Germinal center (tissue), 1 donor: ENCODE measurements around the gene APOC4.
"Not testable (repeated sequence)": the region's sequence is repeated elsewhere in the genome, so short reads cannot be mapped to it uniquely, and the experiment has no call there.

Source experiments
- DNase-seq: peaks from one replicate; pipeline ENCODE4 v3.0.0; 2012; ENCODE audit warnings: mixed read lengths, low spot score

Gene APOC4

DNA sequence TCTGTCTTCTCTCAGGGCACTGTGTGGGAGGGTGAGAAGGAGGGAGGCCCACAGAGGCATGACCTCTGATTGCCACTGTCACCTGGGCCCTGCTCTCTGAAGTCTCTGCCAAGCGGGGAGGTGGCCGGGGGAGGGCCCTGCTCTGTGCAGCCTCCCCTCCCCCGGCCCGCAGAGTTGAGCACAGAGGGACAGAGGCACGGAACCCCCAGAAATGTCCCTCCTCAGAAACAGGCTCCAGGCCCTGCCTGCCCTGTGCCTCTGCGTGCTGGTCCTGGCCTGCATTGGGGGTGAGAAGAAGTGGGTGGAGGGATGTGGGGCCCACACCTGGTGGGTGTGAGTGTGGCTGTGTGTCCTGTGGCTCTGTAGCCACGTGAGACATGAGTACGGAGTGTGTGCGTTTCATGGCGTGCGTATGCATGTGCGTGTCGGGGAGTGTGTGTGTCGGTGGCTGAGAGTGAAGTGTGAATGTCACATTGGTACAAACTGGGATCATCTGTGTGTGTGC is at the start of gene APOC4:
Gene APOC4, plus strand, starts transcription at position 171 of the 505 bp plus-strand sequence. Its CDS starts 41 bp downstream, at position 212.
- no peak for DNase-seq

DNA sequence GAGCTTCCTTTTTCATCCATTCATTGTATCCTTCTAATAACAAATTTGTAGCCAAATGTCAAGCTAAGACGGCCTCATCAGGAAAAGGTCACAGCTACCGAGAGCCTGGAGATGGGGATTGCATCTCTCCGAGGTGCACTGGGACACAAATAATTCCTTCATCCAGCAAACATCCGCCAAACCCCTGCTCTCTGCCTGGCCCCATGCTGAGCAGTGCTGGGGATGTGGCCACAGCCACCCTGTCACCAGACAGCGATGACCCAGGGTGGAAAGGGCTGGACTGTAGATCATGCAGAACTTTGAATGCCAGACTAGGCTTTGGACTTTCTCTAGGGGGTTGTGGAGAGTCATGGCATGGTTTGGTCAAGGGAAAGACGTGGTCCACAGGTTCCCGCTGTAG is 49.1 kb upstream of the APOC4 start:
- no peak for DNase-seq

GRCh38 chr19:44893332-44894051 is 48.5 kb upstream of the APOC4 start:
- DNase-seq: no peak

DNA sequence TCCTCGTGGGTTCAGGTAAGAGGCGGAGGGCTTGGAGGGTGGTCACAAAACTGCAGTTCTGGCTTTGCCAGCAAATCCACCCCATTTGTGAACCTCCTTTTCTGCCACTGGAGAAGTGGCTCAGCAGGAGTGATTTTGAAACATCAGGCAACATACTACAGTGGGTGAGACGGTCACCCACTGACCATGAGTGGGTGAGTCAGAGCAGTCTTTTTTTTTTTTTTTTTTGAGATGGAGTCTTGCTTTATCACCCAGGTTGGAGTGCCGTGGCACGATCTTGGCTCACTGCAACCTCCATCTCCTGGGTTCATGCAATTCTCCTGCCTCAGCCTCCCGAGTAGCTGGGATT is 48.0 kb upstream of the APOC4 start:
- DNase-seq: no peak

GRCh38 chr19:44894946-44895345 is 47.1 kb upstream of the APOC4 start:
- no peak for DNase-seq

DNA sequence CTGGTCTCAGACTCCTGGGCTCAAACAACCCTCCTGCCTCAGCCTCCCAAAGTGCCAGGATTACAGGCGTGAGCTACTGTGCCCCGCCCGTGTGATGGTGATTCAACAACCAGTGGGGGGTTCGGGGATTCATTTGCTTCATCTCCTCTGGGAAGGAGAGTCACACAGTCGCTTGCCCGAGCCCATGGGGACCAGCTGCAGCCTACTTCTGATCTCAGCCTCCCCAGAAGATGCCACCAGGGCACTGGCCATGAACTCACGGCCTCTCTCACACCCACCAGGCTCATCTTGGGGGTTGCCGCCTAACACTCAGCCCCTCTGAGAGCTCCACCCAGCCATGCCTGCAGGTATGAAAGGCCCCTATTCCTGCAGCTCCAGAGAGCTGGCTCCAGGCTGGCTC is 44.2 kb upstream of the APOC4 start:
- no peak for DNase-seq

- no peak for DNase-seq
Measured at GRCh38 chr19:44900328-44901244, 41.5 kb upstream of the APOC4 start.

DNA sequence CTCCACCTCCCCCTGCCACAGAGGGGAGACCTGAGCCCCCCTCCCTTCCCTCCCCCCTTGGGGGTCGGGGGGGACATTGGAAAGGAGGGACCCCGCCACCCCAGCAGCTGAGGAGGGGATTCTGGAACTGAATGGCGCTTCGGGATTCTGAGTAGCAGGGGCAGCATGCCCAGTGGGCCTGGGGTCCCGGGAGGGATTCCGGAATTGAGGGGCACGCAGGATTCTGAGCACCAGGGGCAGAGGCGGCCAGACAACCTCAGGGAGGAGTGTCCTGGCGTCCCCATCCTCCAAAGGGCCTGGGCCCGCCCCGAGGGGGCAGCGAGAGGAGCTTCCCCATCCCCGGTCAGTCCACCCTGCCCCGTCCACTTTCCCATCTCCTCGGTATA is 38.8 kb upstream of the APOC4 start:
- DNase-seq: no peak

- DNase-seq: peak; percentile 71
Measured at GRCh38 chr19:44903602-44904425, 38.2 kb upstream of the APOC4 start.

DNA sequence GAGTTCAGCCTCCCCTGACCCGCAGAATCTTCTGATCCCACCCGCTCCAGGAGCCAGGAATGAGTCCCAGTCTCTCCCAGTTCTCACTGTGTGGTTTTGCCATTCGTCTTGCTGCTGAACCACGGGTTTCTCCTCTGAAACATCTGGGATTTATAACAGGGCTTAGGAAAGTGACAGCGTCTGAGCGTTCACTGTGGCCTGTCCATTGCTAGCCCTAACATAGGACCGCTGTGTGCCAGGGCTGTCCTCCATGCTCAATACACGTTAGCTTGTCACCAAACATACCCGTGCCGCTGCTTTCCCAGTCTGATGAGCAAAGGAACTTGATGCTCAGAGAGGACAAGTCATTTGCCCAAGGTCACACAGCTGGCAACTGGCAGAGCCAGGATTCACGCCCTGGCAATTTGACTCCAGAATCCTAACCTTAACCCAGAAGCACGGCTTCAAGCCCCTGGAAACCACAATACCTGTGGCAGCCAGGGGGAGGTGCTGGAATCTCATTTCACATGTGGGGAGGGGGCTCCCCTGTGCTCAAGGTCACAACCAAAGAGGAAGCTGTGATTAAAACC is 37.5 kb upstream of the APOC4 start:
- DNase-seq: no peak

DNA sequence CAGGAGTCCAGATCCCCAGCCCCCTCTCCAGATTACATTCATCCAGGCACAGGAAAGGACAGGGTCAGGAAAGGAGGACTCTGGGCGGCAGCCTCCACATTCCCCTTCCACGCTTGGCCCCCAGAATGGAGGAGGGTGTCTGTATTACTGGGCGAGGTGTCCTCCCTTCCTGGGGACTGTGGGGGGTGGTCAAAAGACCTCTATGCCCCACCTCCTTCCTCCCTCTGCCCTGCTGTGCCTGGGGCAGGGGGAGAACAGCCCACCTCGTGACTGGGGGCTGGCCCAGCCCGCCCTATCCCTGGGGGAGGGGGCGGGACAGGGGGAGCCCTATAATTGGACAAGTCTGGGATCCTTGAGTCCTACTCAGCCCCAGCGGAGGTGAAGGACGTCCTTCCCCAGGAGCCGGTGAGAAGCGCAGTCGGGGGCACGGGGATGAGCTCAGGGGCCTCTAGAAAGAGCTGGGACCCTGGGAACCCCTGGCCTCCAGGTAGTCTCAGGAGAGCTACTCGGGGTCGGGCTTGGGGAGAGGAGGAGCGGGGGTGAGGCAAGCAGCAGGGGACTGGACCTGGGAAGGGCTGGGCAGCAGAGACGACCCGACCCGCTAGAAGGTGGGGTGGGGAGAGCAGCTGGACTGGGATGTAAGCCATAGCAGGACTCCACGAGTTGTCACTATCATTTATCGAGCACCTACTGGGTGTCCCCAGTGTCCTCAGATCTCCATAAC is 36.4 kb upstream of the APOC4 start, which contains the start of gene APOE:
Gene APOE, plus strand, starts transcription at position 360 of the 724 bp plus-strand sequence. CDS start 829 bp downstream, outside the sequence.
- no peak for DNase-seq

DNA sequence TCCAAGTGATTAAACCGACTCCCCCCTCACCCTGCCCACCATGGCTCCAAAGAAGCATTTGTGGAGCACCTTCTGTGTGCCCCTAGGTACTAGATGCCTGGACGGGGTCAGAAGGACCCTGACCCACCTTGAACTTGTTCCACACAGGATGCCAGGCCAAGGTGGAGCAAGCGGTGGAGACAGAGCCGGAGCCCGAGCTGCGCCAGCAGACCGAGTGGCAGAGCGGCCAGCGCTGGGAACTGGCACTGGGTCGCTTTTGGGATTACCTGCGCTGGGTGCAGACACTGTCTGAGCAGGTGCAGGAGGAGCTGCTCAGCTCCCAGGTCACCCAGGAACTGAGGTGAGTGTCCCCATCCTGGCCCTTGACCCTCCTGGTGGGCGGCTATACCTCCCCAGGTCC is 34.4 kb upstream of the APOC4 start:
- DNase-seq: no peak

- no peak for DNase-seq
Measured at GRCh38 chr19:44908074-44908835, 33.8 kb upstream of the APOC4 start.

DNA sequence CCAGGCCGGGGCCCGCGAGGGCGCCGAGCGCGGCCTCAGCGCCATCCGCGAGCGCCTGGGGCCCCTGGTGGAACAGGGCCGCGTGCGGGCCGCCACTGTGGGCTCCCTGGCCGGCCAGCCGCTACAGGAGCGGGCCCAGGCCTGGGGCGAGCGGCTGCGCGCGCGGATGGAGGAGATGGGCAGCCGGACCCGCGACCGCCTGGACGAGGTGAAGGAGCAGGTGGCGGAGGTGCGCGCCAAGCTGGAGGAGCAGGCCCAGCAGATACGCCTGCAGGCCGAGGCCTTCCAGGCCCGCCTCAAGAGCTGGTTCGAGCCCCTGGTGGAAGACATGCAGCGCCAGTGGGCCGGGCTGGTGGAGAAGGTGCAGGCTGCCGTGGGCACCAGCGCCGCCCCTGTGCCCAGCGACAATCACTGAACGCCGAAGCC is 33.2 kb upstream of the APOC4 start:
- DNase-seq: no peak

- no peak for DNase-seq
Measured at GRCh38 chr19:44909775-44910174, 32.3 kb upstream of the APOC4 start.

- not testable (repeated sequence) for DNase-seq
Measured at GRCh38 chr19:44911896-44912295, 30.1 kb upstream of the APOC4 start.

- no peak for DNase-seq
Measured at GRCh38 chr19:44912854-44913253, 29.2 kb upstream of the APOC4 start.

DNA sequence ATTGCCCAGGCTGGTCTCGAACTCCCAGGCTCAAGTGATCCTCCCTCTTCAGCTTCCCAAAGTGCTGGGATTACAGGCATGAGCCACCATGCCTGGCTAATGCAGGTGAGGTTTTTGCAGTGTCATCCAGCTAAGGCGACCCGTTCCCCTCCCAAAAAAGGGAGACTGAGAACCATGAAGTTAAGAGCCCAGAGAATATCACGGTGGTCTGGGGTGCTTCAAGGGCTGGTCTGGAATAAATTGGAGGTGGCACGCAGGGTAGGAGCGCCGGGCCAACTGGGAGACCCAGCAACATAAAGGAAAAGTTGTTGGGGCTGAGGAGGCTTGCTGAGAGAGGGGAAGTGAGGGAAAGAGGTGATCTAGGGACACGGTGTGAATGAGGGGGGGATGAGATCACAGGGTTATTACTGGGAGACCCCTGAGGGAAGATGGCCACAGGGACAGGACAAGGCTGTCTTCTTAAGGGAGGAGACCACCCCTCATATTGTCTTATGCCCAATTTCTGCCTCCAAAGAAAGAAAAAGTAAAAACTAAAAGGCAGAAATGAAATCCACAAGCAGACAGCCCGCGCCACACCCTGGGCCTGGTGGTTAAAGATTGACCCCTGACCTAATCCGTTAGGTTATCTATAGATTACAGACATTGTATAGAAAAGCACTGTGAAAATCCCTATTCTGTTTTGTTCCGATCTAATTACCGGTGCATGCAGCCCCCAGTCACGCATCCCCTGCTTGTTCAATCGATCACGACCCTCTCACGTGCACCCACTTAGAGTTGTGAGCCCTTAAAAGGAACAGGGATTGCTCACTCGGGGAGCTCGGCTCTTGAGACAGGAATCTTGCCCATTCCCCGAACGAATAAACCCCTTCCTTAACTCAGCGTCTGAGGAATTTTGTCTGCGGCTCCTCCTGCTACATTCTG is 28.3 kb upstream of the APOC4 start:
- DNase-seq: not testable (repeated sequence)
